HUDEP-2 (cell line): ENCODE results near the gene HIPK3.
"Not testable (repeated sequence)": the region's sequence is repeated elsewhere in the genome, so short reads cannot be mapped to it uniquely, and the experiment has no call there.

Experiments used
- DNase-seq, 76 experiments: peaks; one replicate each; lab custom pipeline; 2025; ENCODE audit not compliant: unreplicated experiment in 76 of 76; lab: John Stamatoyannopoulos, UW

The HIPK3 gene

DNA sequence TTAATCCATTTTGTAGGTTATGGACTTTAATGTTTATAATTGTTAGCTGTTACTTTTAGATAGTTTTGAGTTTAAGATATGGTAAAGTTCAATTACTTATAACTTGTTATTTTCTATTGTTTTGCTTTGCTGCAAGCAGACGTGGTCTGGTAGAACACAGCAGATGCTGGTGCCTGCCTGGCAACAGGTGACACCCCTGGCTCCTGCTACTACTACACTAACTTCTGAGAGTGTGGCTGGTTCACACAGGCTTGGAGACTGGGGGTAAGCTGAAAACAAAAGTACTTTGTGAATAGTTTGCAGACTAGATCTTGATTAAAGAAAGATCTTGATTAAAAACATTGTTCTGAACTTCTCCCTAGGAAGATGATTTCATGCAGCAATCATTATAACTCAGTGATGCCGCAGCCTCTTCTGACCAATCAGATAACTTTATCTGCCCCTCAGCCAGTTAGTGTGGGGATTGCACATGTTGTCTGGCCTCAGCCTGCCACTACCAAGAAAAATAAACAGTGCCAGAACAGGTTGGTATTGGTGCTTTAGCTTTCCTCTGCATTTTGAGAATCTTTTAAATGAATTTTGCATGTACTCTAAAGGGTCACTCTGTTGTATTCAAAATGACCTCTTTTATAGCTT is 90.4 kb downstream of the HIPK3 start:
- peak in 6 of 76 experiments; percentile 4 to 29 (median 10) for DNase-seq

DNA sequence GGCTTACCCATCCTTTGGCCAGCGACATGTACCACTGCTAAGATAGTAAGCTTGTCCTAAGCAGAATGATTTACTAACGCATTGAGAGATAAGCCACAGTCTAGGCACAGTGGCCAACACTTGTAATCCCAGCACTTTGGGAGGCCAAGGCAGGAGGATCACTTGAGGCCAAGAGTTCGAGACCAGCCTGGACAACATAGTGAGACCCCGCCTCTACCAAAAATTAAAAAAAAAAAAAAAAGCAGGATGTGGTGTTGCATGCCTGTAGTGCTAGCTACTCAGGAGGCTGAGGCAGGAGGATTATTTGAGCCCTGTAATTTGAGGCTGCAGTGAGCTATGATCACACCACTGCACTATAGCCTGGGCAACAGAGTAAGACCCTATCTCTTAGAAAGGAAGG is 93.1 kb downstream of the HIPK3 start:
- no peak for DNase-seq

DNA sequence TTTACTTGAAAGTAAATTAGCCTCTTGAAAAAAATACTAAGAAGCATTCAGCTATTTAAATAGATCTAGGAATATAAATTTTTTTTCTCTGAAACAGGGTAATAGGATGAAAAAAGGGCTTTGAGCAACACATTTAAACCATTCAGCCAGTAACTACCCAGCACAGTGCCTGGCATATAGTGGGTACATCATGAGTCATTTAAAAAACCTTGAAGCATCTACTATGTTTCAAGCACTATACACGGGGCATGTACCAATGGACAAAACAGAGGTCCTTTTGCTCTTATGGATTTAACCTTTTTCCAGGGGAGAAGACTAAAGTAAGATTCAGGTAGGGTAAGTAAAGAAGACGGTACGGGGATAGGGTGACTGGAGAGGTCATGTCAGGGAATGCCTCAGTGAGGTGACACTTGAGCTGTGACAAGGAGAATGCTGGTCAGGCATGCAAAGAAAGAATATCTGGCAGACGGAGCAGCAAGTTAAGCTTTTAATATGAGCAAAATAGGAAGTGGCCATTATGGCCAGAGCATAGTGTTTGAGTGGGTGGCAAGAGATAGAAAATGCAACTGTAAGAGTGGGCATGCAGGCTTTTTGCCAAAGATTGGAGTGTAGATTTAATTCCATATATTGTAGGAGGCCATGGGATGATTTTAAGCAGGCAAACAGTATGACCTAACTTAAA is 101.1 kb downstream of the HIPK3 start:
- DNase-seq, result no peak

DNA sequence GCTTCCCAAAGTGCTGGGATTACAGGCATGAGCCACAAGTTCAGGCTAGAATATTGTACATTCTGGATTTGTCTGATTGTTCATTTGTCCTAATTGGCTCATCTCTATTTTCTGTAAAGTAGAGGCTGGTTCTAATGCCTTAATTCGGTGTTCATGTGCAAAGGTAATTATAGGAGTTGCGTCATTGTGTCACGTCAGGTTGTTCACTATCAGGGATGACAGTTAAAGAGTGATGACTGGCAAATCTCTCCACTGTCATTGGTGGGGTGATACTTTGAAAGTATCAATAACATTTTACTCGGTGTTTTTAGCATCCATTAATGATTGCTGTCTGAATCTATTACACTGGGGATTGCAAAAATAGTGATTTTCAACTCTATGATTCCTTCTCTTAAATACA is 103.5 kb downstream of the HIPK3 start:
- DNase-seq, result no peak

DNA sequence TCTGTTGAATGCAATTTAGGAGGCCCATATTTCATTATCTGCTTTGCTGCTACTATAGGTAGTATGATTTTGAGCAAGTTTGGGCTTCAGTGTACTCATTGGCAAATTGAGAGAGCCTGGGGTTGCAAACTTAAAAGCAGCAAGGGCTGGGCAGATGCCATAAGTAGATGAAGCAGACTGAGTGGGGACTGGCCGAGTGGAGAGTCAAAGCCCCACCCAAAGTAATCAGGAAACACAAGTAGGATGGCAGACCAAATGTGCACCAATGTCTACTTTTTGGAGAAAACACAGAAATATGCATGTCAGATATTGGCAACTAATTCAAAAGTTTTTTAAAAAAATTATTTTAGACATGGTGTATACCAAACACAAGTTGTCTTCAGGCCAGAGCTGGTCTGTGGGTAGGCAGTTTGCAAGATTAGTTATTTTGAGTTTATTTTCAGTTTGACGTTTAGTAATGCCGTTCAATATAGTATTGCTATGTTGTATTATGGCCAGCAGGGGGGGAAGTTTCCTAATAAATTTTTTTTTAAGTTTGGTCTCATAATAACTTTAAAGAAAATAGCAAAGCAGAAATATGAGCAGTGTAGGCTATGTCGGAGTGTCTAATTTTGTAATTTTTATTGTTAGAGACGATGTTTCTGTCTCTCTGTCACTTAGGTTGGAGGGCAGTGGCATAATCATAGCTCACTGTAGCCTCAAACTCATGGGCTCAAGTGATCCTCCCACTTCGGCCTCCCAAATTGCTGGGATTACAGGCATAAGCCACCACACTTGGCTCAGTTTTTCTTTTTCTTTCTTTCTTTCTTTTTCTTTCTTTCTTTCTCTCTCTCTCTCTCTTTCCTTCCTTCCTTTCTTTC is 105.1 kb downstream of the HIPK3 start:
- peak in 14 of 76 experiments; percentile 2 to 46 (median 16) for DNase-seq

DNA sequence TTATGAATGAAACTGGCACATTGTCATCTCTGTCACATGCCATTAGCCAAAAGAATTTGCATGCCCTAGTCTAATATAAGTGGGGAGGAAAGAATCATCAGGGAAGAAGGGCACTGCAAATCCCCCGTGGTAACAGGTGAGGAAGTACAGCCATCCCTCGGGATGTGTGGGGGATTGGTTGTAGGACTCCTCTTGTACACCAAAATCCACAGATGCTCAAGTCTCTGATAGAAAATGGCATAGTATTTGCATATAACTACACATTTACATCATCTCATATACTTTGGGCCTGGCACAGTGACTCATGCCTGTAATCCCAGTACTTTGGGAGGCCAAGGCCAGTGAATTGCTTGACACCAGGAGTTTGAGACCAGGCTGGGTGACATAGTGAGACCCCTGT is 109.7 kb downstream of the HIPK3 start:
- DNase-seq, result no peak

DNA sequence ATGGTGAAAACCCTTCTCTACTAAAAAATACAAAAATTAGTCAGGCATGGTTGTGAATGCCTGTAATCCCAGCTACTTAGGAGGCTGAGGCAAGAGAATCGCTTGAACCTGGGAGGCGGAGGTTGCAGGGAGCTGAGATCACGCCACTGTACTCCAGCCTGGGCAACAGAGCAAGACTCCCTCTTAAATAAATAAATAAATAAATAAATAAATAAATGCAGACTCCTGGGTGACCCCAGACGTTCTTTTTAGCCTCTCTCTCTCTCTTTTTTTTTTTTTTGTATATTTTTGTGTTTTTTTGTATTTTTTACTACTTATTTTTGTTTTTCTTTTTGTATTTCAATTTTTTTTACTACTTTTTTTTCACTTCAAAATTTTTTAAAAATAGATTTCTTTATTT is 111.3 kb downstream of the HIPK3 start:
- DNase-seq, result not testable (repeated sequence)

DNA sequence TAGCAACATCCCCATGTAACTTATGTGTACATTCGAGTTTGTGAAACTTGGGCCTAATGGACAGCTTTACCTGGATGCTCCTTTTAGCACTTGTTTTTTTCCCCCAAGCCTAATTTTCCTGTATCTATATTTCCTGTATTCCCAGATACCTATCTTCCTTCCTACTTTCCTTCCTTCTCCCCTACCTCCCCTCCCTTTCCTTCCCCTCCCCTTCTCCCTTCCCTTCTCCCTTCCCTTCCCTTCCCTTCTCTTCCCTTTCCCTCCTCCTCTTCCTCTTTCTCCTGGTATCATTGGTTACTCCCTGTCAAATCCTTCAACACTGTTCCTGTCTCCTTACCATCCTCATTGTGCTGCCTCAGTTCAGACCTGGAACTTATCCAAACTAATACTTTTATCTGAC is 111.8 kb downstream of the HIPK3 start:
- DNase-seq, result no peak

DNA sequence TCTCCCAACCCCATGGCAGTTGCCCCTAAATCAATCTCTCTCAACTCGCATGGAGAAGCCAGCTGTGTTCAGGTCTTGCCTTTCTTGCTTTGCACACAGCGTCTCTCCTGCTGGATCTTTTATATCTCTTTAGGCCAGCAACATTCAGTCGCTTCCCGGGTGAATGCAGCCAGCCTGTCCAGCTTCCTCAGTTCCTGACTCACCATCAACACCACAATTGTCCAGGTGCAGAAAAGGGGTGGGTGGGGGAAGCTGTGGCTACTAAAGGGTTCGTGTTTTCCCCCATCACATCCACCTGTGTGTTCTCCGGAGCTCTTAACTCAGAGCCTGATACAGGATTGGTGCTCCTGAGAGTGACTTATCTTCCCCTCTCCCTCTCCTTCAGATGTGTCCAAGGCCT is 116.5 kb downstream of the HIPK3 start:
- DNase-seq, result no peak

DNA sequence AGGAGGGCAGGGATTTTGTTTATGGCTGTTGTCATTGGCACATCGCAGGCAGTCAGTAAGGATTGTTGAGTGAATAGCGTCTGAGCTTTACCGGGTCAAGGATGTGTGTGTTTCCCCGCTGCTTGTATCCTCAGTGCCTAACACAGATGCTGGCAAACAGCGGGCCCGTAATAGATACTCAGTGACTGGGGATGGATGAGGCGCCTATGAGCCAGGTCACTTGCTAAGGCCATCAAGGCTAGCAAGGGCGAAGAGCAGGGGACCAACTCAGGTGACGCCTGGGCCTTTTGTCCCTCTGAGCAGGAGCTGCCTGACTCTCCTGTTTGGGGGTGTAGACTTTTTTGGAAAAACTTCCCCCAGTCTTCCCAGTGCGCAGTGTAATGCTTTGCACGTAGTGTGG is 118.1 kb downstream of the HIPK3 start:
- no peak for DNase-seq

DNA sequence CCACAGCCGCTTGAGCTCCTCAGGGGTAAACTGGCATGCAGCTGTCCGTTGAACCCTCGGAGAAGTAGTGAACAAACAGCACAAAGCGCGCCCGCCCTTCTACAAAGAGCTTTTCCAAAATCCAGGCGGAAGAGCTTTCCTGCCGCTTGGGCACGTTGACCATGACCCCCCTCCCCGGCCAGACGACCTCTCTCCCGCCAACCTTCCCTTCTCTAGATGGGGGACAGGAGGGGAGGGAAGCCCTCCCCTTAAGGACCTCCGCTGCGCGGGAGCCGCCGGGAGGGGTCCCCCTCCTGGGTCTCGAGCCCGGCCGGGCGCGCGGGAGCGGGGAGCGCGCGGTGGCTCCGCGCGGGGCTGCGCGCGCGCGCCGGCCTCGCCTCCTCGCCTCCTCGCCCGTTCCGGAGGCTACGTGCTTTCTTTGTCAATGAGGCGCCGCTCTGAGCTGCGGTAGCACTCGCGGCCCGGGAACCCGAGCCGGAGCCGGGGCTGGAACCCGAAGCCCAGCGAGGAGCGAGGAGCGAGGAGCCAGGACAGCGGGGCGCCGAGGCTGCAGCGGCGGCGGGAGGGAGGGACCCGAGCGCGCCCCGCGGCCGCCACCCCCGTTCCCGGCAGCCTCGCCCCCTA is 118.6 kb downstream of the HIPK3 start, which contains the start of gene KIAA1549L:
KIAA1549L (plus strand) TSS at position 421 of the 624 bp plus-strand sequence.
- DNase-seq, result no peak

DNA sequence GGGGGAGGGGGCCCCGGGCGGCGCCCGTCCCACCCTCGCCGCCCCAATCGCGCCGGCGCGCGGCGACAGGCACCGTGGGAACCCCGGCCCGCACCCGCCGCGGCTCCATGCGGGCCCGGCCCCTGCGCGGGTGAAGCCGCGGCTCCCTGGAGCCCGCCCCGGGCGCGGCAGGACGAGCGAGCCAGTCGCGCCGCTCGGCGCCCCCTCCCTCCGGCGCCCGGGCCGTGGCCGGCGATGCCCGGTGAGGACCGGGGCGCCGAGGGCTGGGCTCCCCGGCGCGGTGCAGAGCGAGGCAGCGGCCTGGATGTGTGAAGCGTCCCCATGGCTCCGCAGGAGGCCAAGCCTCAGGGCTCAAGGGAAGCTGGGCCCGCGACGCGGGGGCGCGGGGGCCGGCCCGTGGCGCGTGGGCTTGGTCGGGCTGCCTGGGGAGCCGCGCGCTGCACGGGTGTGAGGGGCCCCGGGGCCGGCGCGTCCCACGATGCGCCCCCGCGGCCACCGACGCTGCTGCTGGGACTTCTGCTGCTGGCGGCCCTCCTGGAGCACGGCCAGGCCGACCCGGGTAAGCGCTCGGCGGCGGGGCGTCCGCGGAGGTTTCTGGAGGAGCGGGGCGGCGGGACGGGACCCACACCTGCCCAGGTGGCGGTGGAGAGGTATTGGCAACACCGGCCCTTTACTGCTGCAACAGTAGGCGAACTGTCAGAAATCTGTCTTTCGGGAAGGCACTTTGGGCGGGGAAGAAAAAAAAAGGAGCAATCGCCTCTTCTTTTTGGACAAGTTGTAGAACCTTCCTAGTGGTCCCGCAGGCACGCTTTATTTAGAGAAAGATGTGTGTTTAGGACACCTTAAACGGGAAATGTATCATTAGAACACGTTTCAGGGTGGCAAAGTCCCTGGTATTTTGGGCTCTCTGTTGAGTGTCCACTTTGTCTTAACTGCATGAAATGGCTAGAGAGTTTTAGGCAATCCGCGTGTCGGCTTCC is 119.4 kb downstream of the HIPK3 start:
- no peak for DNase-seq

DNA sequence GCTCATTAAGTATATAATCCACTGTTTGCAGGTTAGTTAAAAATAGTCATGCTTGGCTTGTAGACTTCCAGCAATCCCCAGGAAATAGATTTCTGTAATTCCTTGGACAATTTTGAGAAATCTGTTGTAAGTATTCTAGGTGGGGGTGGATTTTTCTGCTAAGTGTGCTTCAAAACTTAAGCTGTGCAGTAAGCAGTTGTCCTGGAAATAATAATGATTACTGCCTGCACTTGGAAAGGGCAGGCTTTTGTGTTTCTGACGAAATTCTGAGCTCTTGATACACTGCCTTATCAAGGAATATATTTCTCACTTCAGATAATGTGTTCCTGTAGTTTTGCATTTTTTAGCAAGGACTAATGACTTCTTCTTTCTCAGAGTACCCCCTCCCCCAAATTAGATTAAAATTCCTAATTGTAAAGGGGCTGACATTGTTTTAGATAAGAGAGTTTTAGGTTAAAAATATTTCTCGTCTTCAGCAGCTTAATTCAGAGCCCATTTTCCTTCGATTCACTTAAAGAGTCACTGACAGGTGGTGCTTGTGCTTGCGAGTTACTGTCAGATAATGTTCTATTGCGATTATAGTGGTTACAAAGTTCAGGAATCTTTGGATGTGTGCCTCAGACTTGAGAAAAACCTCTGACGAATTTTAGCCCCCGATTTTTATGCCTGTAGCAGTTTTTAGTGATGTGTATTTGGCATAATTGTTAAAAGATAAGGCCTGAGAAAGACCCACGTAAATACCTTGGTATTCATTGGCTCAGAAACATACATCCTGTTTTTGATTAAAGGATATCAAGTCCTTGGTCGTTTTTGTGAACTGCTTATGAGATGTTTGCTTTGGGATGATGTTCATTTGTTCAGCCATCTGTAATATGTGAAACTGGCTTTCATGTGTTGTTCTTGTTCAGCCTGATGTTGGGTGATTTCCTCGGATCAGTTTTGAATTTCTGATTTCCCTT is 120.5 kb downstream of the HIPK3 start:
- no peak for DNase-seq

DNA sequence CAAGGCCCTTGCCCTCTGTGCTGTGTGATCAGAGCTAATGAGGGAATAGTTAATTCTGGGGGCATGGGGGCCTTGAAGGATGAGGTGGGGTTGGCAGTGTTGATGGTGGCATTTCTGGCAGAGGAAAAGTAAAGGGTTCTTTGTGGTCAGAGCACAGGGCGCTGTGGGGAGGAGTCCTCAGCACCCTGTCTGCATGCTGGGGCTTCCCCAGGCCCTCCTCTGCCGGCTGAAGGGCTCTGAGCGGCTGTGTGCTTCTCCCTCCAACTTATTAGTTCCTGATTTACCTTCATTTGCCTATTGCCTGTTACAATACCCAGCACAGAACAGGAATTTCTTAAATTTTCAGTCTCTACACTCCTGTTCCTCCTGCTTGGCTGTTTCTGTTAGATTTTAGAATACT is 122.8 kb downstream of the HIPK3 start:
- no peak for DNase-seq

DNA sequence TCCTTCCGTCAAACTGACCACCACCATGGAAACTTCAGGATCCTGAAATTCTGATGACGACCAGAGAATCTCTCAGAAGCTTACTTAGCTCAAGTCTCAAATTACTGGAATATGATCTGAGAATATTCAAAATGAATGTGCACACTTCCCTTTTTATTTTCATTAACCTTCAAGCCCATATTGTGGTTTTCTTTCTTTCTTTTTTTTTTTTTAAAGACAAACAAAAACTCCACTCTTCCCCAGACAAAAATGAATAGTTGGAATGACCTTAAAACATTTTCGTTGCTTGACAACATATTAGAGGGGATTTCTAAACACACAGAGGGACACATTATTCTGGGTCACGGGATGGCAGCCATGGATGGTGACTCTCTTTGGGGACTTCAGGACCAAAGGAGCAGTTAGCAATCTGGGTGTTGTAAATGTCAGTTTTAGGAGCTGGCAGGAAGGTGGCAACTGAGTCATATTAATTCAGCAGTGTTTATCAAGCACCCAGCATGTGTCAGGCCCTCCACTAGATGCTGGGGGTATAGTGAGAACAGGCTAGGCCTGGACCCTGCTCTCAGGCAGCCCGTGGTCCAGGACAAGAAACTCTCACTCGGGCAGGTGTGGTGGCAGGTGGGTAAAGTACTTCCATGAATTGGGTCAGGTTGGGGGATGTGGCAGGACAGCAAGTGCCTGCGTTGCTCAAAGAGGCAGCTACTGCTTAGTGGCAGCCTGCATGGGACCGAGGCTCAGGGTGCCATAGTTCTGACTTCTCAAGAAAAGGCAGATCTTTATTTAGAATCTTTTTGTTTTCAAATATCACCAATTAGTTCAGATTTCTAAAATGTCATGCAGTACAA is 126.1 kb downstream of the HIPK3 start:
- DNase-seq, result no peak

DNA sequence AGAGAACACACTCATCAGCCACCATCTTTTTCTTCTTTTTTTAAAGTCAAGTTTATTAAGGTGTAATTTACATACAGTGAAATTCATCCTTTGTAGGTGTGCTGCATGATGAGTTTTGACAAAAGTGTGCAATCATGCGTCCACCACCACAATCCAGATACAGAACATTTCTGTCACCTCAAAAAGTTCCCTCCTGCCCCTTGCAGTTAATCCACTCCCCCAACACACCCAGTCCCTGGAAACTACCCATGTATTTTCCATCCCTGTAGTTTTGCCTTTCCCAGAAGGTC is 126.7 kb downstream of the HIPK3 start:
- DNase-seq, result no peak

DNA sequence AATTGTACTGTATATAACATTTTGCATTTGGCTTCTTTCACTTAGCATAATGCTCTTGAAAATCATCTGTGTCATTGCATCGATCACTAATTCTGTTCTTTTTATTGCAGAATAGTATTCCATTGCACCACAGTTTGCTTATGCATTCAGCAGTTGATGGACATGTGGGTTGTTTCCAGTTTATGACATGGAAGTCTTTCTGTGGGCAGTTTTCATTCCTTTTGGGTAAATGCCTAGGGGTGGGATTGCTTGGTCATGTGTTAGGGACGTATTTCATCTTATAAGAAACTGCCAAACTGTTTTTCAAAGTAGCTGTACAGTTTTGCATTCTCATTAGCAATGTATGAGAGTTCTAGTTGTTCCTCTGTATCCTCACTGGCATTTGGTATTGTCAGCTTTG is 127.0 kb downstream of the HIPK3 start:
- no peak for DNase-seq

DNA sequence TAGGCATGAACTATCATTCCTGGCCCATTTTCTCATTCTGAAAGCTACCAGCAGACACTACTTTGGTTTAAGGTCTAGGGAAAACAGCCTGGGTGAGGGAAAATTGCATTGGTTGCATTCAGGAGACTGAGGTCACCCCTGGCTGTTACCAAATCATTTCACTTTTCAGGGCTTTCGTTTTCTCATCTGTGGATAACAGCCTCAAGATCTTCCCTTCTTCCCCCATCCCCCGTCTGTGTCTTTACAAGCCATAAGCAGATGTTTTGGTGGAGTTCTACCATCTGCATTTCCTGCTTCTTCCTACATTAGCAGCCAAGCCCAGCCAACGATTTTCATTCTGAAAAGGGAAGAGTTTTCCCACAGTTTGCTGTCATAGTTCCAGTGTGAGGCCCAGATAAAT is 130.4 kb downstream of the HIPK3 start:
- DNase-seq, result no peak
